ENCODE results near the gene CDC73.
"Not testable (repeated sequence)": the region's sequence is repeated elsewhere in the genome, so short reads cannot be mapped to it uniquely, and the experiment has no call there.

CDC73 gene

DNA sequence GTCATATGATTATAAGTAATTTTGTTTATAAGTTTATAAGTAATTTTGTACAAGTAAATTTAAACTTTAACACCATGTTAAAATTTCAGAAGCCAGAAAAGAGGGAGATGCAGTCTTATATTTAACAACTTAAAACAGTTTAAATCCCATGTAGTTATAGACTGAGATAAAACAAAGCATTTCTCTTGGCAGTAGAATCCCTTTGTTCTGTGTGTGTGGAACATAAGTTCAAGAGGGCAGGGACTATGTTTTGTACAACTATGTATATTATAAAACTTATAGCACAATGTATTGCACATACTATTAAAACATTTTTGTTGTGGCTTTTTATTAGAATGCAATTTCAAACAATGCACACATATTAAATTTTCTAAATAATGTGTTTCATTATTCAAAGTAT lies 109.3 kb downstream of the CDC73 start:
- DNase-seq (ENCODE audit: low spot score), result not testable (repeated sequence)

DNA sequence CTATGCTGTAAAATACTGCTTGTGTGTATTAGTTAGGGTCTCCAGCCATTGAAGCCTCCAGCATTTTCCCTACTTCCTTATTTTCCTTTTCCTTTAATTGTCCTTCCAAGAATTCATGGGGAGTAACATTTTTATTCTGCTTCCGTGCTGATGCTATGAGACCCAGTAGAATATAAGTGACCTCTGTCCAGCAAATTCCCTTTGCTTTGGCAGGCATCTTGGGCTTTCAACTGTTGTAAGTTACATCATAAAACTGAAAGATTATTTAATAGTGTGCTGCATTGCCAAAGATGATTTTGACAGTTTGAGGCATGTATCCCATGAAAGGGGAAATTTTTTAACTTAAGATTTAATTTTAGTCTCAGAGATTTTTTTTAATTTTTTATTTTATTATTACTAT lies 112.7 kb downstream of the CDC73 start:
- DNase-seq (ENCODE audit: low spot score), result no peak

DNA sequence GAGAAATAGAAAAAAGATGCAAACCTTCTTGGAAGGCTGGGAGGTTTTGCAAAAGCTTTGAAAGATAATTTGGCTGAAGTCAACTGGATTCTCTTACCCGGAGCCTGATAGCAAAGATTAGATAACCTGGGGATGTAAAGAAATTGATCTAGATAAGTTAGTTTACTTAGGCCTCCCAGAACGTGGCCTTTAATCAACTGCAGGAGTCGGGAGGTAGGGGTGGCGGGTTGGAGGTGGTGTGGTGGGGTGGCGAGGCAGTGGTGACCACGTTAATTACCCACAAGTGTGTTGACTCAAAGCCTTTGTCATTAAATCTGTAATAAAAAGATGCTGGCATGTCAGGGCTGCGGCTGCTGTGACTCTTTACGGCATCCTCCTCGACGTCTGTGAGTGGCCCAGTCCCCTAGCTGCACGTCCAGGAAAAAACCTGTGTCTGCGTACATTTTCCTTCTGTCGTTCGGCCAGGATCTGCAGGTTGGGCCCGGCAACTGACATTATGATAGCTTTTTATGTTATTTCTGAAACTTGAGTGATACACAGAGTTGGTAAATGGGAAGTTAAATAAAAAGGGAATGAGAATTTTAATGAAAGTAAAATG lies 115.6 kb downstream of the CDC73 start:
- DNase-seq (ENCODE audit: low spot score), result no peak

DNA sequence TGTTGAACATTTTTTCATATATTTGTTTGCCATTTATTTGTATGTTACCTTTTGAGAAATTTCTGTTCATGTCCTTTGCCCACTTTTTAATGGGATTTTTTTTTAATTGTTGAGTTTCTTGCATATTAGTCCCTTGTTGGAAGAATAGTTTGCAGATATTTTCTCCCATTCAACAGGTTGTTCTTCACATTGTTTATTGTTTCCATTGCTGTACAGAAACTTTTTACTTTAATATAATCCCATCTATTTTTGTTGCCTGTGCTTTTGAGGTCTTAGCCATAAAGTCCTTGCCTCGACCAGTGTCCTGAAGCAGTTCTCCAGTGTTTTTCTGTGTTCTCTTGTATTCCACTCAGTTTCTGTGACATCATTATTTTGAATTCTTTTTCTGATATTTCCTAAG lies 118.8 kb downstream of the CDC73 start:
- DNase-seq (ENCODE audit: low spot score), result no peak

DNA sequence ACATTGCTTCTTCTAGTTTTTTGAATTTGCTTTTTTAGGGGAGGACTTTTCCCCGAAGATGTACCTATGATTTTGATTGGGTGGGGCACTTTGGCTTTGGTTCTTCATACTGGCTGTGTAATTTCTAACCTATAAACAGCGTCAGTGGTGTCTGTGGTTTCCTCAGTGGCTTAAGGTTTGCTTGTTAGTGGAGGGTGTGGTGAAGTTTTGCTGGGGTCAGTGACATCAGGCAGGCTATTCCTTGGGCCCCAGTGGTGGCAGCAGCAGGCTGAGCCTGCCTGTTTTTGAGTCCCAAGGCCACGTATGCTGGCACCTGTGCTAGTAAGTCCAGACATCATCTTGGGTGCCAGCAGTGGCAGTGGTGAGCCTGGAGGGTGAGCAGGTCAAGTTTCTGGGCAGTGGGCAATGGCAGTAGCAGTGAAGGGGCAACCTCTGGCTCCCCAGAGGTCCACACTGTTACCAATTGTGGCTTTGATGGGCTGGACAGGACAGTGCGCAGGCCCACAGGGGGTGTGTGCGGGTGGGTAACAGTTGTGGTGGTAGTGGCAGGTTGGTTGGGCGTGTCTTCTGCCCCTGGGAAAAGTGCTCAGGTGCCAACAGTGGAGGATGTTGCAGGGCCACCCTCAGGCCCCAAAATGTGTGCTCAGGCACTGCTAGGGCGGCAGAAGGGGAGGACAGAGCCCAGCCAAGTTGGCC lies 119.4 kb downstream of the CDC73 start:
- DNase-seq (ENCODE audit: low spot score), result no peak

DNA sequence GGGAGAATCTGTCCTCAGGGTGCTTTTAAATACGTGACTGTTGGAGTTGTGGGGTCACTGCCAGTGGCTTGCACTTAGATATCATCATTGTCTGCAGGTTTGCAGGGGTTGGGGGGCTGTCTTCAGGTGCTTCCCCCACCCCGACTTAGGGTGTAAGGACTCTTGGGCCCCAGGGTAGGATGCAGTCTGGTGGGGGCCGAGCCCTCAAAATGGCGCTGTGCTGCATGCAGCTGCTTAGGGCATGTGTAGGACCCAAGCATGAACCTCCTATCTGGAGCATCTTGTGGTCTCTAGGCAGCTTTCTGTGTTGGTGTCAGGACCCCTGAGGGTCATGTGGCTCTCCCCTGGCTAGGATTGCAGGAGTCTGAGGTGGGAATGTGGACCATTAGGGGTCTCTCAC lies 120.2 kb downstream of the CDC73 start:
- no peak for DNase-seq (ENCODE audit: low spot score)

DNA sequence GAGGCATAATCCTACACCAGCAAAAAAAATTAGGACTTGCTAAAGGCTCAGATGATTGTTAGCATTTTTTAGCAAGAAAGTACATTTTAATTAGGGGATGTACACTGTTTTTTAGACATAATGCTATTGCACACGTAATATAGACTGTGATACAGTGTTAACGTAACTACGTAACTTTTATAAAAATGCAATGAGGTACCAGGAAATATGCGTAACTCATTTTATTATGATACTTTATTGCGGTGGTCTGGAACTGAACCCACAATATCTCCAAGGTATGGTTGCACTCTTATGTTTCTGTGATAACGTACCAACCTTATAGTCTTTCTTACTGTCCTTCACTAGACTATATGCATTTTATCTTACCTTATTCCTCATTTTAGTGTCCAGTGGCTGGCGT lies 127.4 kb downstream of the CDC73 start:
- DNase-seq (ENCODE audit: low spot score), result no peak

DNA sequence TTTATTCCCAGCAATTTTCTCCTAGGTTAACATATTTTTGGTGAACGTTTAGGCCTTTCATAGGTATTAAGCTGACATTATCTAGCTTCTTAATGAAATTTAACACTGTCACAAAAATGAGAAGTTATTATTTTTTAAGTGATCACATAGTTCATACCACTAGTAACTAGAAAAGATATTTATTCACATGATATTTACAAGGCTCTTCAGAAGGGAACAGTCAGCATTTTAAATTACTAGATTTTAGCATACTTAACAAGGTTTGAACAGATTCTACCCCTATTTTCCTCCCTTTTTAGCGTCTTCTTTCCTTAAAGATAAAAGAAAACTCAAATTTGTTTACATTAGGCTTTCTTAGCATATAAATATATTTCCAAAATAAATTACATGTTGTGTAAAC lies 130.1 kb downstream of the CDC73 start:
- no peak for DNase-seq (ENCODE audit: low spot score)

DNA sequence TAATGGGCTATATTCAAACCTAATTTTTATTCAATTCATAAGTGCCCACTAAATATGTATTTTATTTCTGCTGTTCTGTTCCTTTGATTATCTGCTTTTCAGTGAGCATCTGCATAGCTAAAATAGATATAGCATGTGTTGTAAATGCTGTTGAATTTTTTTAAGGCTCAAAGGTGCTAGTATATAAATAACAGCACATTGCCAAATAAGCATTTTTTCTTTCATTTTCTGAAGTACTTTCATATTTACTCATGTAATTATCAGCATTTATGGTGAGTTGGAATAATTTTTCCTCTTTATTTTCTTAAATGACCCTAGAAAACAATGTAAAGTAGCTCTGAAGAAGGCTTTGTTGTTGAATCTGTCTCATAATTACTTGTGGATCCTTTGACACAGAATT lies 134.2 kb downstream of the CDC73 start:
- DNase-seq (ENCODE audit: low spot score), result no peak

DNA sequence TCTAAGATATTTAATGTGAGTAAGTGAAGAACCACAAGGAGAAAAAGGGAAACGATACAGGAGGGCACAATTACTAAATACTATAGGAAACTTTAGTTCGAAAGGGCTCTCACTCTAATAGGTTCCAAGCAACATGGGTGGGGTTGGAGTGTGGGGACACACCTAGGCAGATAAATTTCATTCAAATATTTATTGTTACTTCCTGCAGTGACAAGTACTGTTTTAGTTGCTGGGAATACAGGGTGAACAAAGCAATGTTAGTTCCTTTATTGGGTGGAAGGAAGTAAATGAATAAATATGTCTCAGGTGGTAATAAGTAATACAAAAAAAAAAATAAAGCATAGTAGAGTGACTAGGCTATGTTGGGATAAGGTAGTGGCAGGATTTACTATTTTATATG lies 137.8 kb downstream of the CDC73 start:
- peak; percentile 28 for DNase-seq (ENCODE audit: low spot score)

DNA sequence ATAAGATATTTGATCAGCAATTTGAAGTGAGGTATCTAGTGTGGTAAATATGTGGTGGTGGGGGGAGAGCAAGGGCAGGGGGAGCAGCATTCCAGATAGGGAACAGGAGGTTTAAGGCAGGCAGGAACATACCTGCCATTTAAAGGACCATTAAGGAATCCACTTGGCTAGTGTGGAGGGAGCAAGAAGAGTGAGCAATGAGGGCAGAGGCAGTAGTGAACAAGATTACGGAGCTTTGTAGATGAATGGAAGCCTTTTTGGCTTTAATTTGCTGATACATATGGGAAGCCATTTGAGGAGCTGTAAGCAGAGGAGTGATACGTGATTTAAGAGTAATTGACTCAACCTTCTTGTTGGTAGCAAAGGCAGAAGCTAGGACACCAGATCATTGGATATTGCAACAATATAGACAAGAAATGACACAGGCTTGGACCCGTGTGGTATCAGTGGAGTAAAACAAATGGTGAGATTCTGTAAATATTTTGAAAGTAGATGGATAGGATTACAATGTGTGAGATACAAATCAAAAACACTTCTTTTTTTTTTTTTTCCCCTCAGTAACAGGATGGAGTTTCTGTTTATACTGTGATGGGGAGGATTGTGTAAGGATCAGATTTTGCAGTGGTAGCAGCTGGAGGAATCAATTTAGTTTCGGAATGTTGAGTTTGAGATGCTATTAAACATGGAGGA lies 138.4 kb downstream of the CDC73 start:
- DNase-seq (ENCODE audit: low spot score), result no peak

DNA sequence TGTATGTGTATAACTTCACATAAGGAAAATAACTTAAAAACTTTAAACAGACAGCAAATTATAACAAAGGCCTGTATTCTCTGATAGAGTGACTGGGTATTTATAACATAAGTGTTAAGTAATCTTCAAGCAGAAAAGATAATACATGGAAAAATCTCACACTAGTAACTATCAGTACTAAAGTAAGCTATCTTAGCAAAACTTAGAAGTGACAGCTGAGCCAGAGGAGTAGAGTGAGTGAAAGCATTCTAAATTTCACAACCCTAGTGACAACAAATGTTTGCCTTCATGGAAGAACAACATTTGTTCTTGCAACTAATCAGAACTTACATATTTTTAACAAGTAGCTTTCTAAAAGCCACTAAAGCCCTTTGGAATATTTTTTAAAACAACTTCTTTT lies 139.1 kb downstream of the CDC73 start:
- no peak for DNase-seq (ENCODE audit: low spot score)

DNA sequence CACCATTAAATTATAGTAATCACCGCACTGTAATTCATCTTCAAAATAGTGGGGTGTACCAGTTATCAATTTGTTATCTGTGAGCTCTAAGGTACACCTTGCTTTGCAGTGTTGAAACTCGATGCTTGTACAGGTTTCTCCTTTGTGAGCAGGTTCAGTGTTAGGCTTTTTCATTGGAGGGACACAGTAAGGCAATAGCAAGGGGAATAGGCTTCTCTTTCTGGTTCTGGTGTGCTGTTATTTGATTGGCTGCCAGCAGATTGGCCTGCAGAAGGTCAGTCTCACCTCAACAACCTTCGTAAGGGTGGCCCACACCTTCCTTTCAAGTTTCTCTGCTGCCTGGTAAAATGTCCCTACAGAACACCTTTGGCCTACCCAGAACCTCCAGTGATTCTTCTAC lies 140.8 kb downstream of the CDC73 start:
- no peak for DNase-seq (ENCODE audit: low spot score)

DNA sequence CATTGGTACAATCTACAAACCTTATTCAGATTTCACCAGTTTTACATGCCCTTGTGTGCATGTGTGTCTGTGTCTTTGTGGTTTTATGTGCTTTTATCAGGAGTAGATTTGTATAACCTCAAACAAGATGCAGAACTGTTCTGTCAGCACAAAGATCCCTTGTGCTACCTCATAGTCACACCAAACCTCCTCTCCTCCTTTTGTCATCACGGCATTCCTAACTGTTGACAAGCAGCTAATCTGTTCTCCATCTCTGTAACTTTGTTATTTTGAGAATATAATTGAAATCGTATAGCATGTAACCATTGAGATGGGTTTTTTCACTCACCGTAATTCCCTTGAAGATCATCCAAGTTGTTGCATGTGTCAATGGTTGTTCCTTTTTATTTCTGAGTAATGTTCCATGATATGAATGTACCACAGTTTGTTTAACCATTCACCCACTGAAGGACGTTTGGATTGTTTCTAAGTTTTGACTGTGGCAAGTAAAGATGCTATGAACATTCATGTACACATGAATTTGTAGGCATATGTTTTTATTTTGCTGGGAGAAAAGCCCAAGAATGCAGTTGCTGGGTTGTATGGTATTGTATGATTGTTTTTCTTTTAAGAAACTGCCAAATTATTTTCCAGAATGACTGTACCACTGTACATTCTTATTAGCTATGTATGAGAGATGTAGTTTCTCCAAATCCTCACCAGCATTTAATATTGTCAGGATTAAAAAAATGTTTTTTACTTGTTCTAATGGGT lies 142.7 kb downstream of the CDC73 start:
- no peak for DNase-seq (ENCODE audit: low spot score)

DNA sequence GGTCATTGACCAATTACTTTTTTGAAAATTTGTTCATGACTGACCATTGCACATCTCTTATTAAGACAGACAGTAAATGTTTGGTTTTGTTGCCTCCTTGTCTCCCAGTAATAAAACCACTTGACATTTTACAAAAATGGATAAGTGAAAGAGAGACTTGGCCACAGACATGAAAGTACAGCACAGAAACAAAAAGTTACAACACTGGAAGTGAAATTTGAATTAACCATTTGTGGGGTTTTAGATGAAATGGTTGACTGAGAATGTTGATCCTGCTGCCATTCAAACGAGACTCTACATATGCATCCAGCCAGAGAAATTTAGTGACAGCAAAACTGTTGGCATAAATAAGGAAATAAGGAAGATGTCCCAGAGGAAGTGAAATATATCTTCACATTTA lies 143.9 kb downstream of the CDC73 start:
- no peak for DNase-seq (ENCODE audit: low spot score)

DNA sequence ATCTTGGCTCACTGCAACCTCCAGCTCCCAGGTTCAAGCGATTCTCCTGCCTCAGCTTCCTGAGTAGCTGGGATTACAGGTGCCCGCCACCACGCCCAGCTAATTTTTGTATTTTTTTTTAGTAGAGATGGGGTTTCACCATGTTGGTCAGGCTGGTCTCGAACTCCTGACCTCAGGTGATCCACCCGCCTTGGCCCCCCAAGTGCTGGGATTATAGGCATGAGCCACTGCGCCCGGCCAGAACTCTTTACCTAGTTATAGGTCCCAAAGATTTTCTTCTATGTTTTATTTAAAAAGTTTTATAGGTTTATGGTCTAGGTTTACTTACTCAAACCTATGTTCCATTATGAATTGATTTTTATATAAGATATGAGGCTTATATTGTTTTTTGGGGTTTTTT lies 145.0 kb downstream of the CDC73 start:
- DNase-seq (ENCODE audit: low spot score), result not testable (repeated sequence)

DNA sequence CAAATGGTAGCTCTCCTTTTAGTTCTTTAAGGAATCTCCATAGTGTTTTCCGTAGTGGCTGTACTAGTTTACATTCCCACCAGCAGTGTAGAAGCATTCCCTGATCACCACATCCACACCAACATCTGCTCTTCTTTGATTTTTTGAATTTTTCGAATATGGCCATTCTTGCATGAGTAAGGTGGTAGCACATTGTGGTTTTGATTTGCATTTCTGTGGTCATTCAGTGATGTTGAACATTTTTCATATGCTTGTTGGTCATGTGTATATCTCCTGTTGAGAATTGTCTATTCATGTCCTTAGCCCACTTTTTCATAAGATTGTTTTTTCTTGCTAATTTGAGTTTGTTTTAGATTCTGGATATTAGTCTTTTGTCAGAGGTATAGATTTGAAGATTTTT lies 149.2 kb downstream of the CDC73 start:
- DNase-seq (ENCODE audit: low spot score), result no peak

DNA sequence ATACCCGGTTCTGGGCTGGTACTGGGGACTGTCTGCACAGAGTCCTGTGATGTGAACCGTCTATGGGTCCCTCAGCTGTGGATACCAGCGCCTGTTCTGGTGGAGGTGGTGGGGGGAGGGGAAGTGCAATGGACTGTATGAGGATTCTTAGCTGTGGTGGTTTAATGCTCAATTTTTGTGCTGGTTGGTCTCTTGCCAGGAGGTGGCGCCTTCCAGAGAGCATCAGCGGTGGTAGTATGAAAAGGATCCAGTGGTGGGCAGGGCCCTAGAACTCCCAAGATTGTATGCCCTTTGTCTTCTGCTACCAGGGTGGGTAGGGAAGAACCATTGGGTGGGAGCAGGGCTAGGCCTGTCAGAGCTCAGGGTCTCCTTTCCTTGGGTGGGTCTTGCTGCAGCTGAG lies 153.9 kb downstream of the CDC73 start:
- no peak for DNase-seq (ENCODE audit: low spot score)

DNA sequence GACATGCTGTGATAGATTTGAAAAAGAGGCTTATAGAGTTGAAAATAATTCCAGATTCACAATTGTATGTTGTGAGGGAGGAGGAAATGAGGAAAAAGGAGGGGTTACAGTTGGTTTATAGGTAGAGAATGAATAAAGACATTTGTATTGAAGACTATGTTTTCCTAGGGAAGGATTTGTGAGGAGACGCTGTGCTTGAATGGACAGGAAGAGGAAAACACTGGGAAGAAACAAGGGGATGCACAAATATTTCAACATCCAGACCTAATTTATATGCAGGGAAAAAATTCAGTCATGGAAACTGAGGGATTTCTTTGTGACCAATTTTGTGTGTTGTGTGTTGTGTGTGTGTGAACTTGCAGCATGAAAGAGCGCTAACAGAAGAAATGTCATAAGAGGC lies 157.1 kb downstream of the CDC73 start:
- DNase-seq (ENCODE audit: low spot score), result no peak

DNA sequence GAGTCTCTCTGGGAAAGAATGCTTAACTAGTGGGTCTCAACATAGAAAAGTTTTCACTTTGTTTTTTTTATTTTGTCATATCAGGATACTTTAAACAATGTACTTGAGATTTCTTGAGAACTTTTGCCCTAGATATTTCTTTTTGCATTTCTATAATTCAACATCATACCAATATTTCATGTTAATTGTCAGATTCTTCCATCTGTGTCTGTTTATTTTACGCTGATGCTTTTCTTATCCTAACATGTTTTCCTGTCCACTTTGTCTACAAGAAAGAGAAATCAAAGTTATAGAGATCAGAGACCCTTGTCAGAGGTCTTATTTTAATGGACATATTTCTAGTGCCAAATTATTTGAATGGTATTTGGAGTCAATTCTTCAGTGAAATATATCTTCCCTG lies 160.1 kb downstream of the CDC73 start:
- no peak for DNase-seq (ENCODE audit: low spot score)

DNA sequence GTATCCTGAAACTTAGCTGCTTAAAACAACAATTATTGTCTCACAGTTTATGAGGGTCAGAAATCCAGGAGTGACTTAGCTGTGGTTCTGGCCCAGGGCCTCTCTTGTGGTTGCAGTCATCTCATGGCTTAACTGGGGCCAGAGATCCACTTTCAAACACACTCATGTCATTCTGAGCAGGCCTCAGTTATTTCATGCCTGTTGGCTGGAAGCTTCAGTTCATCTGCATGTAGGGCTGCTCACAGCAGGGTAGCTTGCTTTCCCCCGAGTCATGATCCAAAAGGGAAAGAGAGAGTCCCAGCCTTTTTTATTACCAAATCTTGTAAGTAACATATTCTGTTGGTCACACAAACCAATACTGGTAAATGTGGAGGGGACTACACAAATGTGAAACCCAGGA lies 161.2 kb downstream of the CDC73 start:
- no peak for DNase-seq (ENCODE audit: low spot score)

DNA sequence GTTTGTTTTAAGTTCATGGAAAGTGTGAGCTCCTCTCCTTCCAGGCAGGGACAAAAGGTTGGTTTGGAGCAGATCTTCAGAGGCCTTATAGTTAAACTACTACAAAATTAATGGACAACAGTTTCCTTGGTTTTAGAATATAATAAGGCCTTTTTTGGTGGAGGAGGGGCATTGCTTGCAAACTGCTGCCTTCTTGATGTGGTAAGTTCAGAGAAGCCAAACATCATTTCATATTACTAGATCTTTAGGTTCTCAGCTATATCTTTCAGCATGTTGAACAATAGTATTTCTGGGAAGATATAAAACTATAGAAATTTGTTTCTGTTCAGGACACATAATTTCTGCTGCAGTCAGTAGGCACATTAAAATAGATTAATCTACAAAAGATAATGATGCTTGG lies 162.4 kb downstream of the CDC73 start:
- no peak for DNase-seq (ENCODE audit: low spot score)

DNA sequence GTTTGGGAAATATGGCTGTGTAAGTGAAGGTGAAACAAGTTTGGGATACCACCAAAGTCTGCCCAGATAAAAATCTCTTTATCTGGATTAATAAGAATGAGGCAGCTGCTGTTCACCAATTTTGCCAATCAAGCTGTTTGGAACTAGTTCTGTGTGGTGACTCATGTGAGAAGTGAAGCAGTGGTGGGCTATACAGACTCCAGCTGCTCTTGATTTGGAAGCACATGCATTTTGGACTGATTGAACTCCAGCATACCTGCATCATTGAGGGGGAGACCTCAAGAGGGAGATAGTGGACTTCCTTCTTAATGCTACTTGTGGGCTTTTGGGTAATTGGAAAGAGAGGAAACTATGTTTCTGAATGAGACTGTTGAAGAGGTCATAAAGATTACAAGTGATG lies 163.8 kb downstream of the CDC73 start:
- DNase-seq (ENCODE audit: low spot score), result no peak
